Osteocyte (in vitro differentiated cells): ENCODE results near the gene FHL2. TPM values are rescaled to one million over a fixed set of nuclear protein-coding genes. Genes with fewer than 3 reads are reported as not detected.

ENCODE experiments used
- DNase-seq: peaks from one replicate; pipeline ENCODE4 v3.0.0; 2021; ENCODE audit warnings: mixed read lengths; ENCODE audit not compliant: unreplicated experiment; ENCODE audit errors: extremely low spot score
- H3K27ac Mint-ChIP-seq: one replicate; pipeline ENCODE4 v1.8.0; 2021; ENCODE audit warnings: mild to moderate bottlenecking, mixed read lengths; ENCODE audit not compliant: unreplicated experiment
- H3K27me3 Mint-ChIP-seq: one replicate; pipeline ENCODE4 v1.8.0; 2021; ENCODE audit warnings: mixed read lengths; ENCODE audit not compliant: unreplicated experiment
- H3K36me3 Mint-ChIP-seq: one replicate; pipeline ENCODE4 v1.8.0; 2021; ENCODE audit warnings: mixed read lengths; ENCODE audit not compliant: unreplicated experiment
- H3K4me1 Mint-ChIP-seq: one replicate; pipeline ENCODE4 v1.8.0; 2021; ENCODE audit warnings: mixed read lengths; ENCODE audit not compliant: unreplicated experiment
- H3K4me3 Mint-ChIP-seq: one replicate; pipeline ENCODE4 v1.8.0; 2021; ENCODE audit warnings: mild to moderate bottlenecking, moderate library complexity, mixed read lengths; ENCODE audit not compliant: unreplicated experiment
- H3K9me3 Mint-ChIP-seq: one replicate; pipeline ENCODE4 v1.8.0; 2021; ENCODE audit warnings: mixed read lengths; ENCODE audit not compliant: unreplicated experiment
- total RNA-seq: library from RNA; stranded (reverse); gene quantifications from 2 replicates; pipeline ENCODE4 v1.2.1, GENCODE V29; 2021
- TF ChIP-seq, protein P1 (sequence below): fragments of 200-600 bp; sonication (generic); IDR thresholded peaks from 2 replicates; pipeline ENCODE4 v1.5.0; 2021; ENCODE audit warnings: antibody characterized with exemption, mild to moderate bottlenecking, moderate library complexity

FHL2 gene
- total RNA-seq, 1 donor from 2014 or later = 76.8 TPM

- DNase-seq = no peak
- TF ChIP-seq, protein P1, sequence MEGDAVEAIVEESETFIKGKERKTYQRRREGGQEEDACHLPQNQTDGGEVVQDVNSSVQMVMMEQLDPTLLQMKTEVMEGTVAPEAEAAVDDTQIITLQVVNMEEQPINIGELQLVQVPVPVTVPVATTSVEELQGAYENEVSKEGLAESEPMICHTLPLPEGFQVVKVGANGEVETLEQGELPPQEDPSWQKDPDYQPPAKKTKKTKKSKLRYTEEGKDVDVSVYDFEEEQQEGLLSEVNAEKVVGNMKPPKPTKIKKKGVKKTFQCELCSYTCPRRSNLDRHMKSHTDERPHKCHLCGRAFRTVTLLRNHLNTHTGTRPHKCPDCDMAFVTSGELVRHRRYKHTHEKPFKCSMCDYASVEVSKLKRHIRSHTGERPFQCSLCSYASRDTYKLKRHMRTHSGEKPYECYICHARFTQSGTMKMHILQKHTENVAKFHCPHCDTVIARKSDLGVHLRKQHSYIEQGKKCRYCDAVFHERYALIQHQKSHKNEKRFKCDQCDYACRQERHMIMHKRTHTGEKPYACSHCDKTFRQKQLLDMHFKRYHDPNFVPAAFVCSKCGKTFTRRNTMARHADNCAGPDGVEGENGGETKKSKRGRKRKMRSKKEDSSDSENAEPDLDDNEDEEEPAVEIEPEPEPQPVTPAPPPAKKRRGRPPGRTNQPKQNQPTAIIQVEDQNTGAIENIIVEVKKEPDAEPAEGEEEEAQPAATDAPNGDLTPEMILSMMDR = no peak
- peak overlapping the region; percentile 100 for H3K27ac Mint-ChIP-seq
- no peaks in the 10 kb centered on the region for H3K27me3 Mint-ChIP-seq
- H3K4me3 Mint-ChIP-seq = no peak overlapping the region
- H3K36me3 Mint-ChIP-seq = peaks cover 7% of the 10 kb centered on the region
- H3K9me3 Mint-ChIP-seq = no peaks in the 10 kb centered on the region
- peaks cover 26% of the 10 kb centered on the region for H3K4me1 Mint-ChIP-seq
Observed at GRCh38 chr2:105335469-105335868, 63.4 kb downstream of the FHL2 start.

- H3K4me3 Mint-ChIP-seq = no peak overlapping the region
- TF ChIP-seq, protein P1 = no peak
- peaks cover 31% of the 10 kb centered on the region for H3K4me1 Mint-ChIP-seq
- H3K36me3 Mint-ChIP-seq = no peaks in the 10 kb centered on the region
- no peak for DNase-seq
- H3K27ac Mint-ChIP-seq = no peak overlapping the region
- no peaks in the 10 kb centered on the region for H3K9me3 Mint-ChIP-seq
- H3K27me3 Mint-ChIP-seq = no peaks in the 10 kb centered on the region
Observed at GRCh38 chr2:105334211-105334610, 64.6 kb downstream of the FHL2 start.

DNA sequence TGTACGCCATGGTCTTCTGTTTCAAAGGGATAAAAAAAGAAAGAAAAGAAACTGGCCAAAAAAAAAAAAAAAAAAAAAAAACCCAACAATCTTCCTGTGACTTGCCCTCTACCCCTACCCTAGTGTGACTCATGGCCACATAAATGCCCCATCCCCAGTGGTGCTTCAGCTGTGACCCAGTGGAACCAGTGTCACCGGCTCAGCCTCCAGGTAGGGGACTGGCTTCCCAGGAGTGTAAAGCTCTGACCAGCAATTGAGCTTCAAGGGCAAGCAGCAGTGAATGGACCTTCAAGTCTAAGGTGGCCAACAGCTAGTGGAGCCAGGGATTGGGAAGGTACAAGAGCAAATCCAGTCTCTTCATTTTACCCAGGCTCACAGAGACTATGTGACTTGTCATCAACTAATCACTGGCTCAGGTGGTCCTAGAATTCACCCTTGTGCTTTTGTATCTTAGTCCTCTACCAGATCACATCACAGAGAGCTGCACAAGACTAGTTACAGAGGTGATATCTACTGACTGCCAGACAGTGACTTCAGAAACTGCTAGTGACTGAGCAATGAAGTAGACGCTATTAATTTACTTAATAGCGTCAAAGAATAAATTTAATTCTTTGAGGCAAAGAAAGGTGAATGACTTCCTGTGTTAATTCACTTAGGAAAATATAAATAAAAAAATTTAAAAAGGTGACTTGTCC is 68.0 kb downstream of the FHL2 start:
- no peaks in the 10 kb centered on the region for H3K9me3 Mint-ChIP-seq
- TF ChIP-seq, protein P1 = no peak
- no peak overlapping the region for H3K27ac Mint-ChIP-seq
- H3K4me1 Mint-ChIP-seq = peaks cover 23% of the 10 kb centered on the region
- no peaks in the 10 kb centered on the region for H3K27me3 Mint-ChIP-seq
- no peak for DNase-seq
- peak overlapping the region; percentile 77 for H3K4me3 Mint-ChIP-seq
- no peaks in the 10 kb centered on the region for H3K36me3 Mint-ChIP-seq

DNA sequence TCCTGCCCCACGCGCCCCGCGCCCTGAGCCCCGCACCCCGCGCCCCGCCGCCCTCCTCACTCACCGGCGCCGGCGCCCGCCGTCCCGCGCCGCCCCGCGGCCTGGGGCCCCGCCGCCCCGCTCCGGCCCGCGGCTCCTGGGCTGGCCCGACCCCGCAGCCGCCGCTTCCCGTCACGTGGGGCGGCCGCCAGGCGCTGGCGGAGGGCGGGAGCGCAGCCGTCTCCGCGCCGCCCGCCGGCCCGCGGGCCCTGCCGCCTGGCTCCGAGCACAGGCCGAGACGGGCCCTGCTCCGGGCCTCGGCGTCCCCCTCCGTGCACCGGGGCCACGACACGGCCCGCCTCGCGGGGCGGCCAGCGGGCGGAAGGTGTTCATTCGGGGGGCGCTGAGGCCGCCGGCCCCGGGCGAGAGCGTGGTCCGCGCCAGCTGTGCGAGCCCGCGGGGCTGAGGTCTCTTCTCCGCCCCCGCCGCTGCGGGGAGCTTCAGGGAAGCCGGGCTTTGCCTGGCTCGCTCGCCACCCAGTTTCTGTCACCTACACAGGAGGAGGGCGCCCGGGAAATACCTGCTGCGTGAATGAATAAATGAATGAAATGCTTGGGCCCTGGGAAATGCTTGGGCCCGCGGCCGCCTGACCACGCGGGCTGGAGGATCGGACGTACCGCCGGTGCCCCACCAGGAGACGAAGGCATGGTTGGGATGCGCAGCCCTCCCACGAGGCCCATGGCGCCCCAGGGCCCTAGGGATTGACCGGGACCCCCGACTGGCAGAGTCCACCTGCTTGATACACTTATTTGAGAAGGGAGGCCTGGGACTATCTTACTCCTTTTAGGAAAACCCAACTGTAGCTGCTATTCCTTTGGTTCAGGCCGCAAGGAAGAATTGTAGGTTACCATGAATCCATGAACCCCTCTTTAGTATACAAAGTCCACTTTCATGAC is 69.0 kb downstream of the FHL2 start, which contains the start of gene TGFBRAP1:
TSS of gene TGFBRAP1 (minus strand) at position 175 of the 935 bp plus-strand sequence. CDS start 21,434 bp downstream, outside the sequence.
- peak within 1 kb of the TSS; percentile 91 for H3K4me3 Mint-ChIP-seq
- TF ChIP-seq, protein P1 = no peak
- H3K4me1 Mint-ChIP-seq = peaks cover 33% of the 10 kb centered on the region
- no peaks in the 10 kb centered on the region for H3K36me3 Mint-ChIP-seq
- DNase-seq = no peak
- no peaks in the 10 kb centered on the region for H3K27me3 Mint-ChIP-seq
- no peaks in the 10 kb centered on the region for H3K9me3 Mint-ChIP-seq
- H3K27ac Mint-ChIP-seq = peak within 1 kb of the TSS; percentile 80

DNA sequence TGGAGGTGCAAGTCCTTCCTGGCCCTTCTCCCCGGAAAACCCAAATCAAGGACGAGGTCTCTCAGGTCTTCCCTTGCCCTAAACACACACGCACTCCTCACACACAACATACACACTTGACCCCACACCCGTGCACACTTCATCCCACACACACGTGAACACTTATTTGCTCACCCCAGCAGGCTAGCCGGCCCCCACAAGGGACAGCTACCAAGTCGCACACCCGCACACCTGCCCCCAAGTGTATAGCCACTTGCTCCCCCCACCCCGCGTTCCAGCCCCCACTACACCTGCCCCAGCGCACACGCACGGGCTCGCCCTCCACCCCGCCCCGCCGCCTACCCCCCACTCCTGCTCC is 69.7 kb downstream of the FHL2 start:
- H3K27ac Mint-ChIP-seq = peak overlapping the region; percentile 80
- H3K4me3 Mint-ChIP-seq = peak overlapping the region; percentile 91
- TF ChIP-seq, protein P1 = no peak
- no peaks in the 10 kb centered on the region for H3K36me3 Mint-ChIP-seq
- no peaks in the 10 kb centered on the region for H3K9me3 Mint-ChIP-seq
- no peak for DNase-seq
- no peaks in the 10 kb centered on the region for H3K27me3 Mint-ChIP-seq
- peaks cover 39% of the 10 kb centered on the region for H3K4me1 Mint-ChIP-seq
